GM21360 (cell line): ENCODE measurements around the gene BICC1.

Experiments used
- ATAC-seq: cut with Tn5 transposase; IDR thresholded peaks from one replicate; pipeline ENCODE4 v1.9.1; 2021; ENCODE audit warnings: mild to moderate bottlenecking, moderate library complexity; ENCODE audit not compliant: unreplicated experiment

BICC1 gene

GRCh38 chr10:58773944-58774343 lies 261.3 kb downstream of the BICC1 start:
- ATAC-seq, result no peak

- ATAC-seq, result no peak
Measured at GRCh38 chr10:58775960-58776567, 263.4 kb downstream of the BICC1 start.

- no peak for ATAC-seq
Measured at GRCh38 chr10:58776568-58777318, 264.1 kb downstream of the BICC1 start.

GRCh38 chr10:58778966-58779365 lies 266.3 kb downstream of the BICC1 start:
- ATAC-seq, result no peak

GRCh38 chr10:58779594-58779993 lies 266.9 kb downstream of the BICC1 start:
- ATAC-seq, result no peak

- no peak for ATAC-seq
Measured at GRCh38 chr10:58780476-58780875, 267.8 kb downstream of the BICC1 start.

GRCh38 chr10:58781873-58782488 lies 269.3 kb downstream of the BICC1 start:
- no peak for ATAC-seq

- ATAC-seq, result no peak
Measured at GRCh38 chr10:58782876-58783851, 270.5 kb downstream of the BICC1 start.

- ATAC-seq, result no peak
Measured at GRCh38 chr10:58784361-58784760, 271.7 kb downstream of the BICC1 start.

- no peak for ATAC-seq
Measured at GRCh38 chr10:58785354-58785753, 272.7 kb downstream of the BICC1 start.

- no peak for ATAC-seq
Measured at GRCh38 chr10:58791137-58791536, 278.5 kb downstream of the BICC1 start.

- no peak for ATAC-seq
Measured at GRCh38 chr10:58795560-58795959, 282.9 kb downstream of the BICC1 start.

GRCh38 chr10:58796242-58796641 lies 283.6 kb downstream of the BICC1 start:
- no peak for ATAC-seq

GRCh38 chr10:58796824-58797223 lies 284.2 kb downstream of the BICC1 start:
- ATAC-seq, result no peak

- no peak for ATAC-seq
Measured at GRCh38 chr10:58797356-58797755, 284.7 kb downstream of the BICC1 start.

- no peak for ATAC-seq
Measured at GRCh38 chr10:58802047-58802446, 289.4 kb downstream of the BICC1 start.

- no peak for ATAC-seq
Measured at GRCh38 chr10:58806323-58806722, 293.7 kb downstream of the BICC1 start.

- ATAC-seq, result no peak
Measured at GRCh38 chr10:58806970-58807628, 294.4 kb downstream of the BICC1 start.

- no peak for ATAC-seq
Measured at GRCh38 chr10:58807629-58808022, 295.0 kb downstream of the BICC1 start.

GRCh38 chr10:58810751-58811150 lies 298.1 kb downstream of the BICC1 start:
- no peak for ATAC-seq
